ENCODE data around the gene SELENOP. TPM values are rescaled to one million over a fixed set of nuclear protein-coding genes. Genes with fewer than 3 reads are reported as not detected.

SELENOP gene, protein sequence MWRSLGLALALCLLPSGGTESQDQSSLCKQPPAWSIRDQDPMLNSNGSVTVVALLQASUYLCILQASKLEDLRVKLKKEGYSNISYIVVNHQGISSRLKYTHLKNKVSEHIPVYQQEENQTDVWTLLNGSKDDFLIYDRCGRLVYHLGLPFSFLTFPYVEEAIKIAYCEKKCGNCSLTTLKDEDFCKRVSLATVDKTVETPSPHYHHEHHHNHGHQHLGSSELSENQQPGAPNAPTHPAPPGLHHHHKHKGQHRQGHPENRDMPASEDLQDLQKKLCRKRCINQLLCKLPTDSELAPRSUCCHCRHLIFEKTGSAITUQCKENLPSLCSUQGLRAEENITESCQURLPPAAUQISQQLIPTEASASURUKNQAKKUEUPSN
- total RNA-seq (2014; rRNA removed; shearing (Covaris generic)) (1.4 and 1.5 TPM in 2 replicates), polyA plus RNA-seq (2016; fragmentation: Nextera tagmentation; extraction: Ambion mirVana) (1.2 and 1.5 TPM in 2 replicates)

DNA sequence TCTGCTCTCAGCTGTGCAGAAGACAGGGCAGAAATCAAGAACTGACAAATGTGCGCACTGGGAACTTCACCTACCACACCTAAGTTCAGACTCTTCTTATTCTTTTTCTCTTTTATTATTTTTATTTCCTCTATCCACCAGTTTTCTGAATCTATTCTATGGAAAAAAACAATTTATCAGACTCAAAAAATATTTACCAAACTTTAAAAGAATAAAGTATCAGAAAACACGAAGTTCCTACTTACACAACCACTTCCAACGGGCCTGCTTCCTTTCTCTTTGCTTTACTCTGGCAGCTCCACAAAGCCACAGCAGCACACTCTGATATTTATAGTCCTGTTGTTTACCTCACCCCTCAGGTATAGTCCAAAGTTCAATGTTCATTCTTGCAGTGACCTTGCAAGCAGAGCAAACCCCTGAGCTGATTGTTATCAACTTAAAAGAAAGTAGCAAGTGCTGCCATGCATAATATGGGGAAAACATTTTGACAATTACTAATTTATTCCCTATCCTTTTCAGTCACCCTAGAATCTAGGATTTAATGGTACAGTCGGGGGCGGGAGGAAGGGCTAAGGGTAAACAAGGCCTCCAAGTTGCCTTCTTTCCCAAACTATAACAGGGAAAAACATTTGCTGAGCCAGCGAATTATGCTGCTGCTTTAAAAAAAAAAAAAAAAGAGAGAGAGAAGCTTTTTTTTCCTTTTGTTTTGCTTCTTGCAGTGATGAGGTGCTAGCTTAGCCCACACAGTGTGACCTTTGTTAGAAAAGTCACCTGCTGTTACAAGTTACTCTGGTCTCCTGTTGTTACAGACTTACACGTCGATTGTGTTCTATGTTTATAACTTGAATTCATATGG, at the start of gene SELENOP:
TSS of gene SELENOP (minus strand) at position 302 of the 856 bp plus-strand sequence. CDS start 3,539 bp downstream, outside the sequence.
- no peak within 1 kb of the TSS for H3K9ac ChIP-seq
- H3K9me3 ChIP-seq (ENCODE audit: low read depth), result no peaks in the 10 kb centered on the region
- peaks cover 12% of the 10 kb centered on the region; the same call in 1 of the 2 replicates for H3K4me1 ChIP-seq (ENCODE audit: insufficient read depth)
- H3K4me2 ChIP-seq (ENCODE audit: unreplicated experiment), result peak within 1 kb of the TSS; percentile 29
- no peaks in the 10 kb centered on the region for H3F3A ChIP-seq (ENCODE audit: insufficient read depth)
- H3K9me2 ChIP-seq (ENCODE audit: insufficient read depth), result no peaks in the 10 kb centered on the region
- H3K27ac ChIP-seq, result no peak within 1 kb of the TSS
- H3K4me3 ChIP-seq, result no peak within 1 kb of the TSS
- H2AFZ ChIP-seq, result peak within 1 kb of the TSS; percentile 59; the same call in 1 of the 2 replicates
- DNase-seq, result peak; percentile 19
- TF ChIP-seq EZH2 (IDR thresholded peaks at IDR 0.05; ENCODE audit: insufficient read depth, poor library complexity, severe bottlenecking) (no peak), EZH2phosphoT487 (IDR thresholded peaks at IDR 0.05; ENCODE audit: insufficient read depth, low read depth) (no peak)
- H4K20me1 ChIP-seq (ENCODE audit: insufficient read depth), result no peaks in the 10 kb centered on the region
- no peaks in the 10 kb centered on the region for H3K27me3 ChIP-seq (replicated peaks; ENCODE audit: insufficient read depth)
- no peaks in the 10 kb centered on the region for H3K36me3 ChIP-seq (ENCODE audit: low read depth)
- in situ Hi-C loops (cut with MboI), result no loop called here
- no peaks in the 10 kb centered on the region for H3K79me2 ChIP-seq (ENCODE audit: insufficient read depth)
- WGBS, 2 experiments (ENCODE audit: low coverage in 1 of 2, low lambda C conversion rate in 2 of 2, missing lambda C conversion rate in 2 of 2), result 37 to 38% methylated on average over 8 of the region's 8 CpGs

DNA sequence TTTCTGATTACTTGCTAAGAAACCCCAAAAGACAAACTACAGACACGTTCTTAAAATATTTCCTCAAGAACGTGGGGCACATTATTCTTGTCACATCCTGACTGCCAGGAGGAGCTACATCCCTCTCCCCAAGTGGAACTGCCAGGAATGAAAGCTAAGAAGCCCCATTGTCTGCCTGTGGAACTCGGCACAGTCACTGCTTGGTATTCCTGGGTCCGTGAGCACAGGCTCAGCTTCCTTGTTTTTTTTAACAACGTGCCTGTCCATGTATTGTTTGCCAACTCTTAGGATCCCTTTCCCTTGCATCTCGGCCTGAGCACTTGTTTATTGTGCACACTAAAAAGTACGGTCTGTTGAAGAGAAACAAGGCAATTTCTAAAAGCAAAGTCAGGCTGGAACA, 47.0 kb upstream of the SELENOP start:
- H3F3A ChIP-seq (ENCODE audit: insufficient read depth), result no peaks in the 10 kb centered on the region
- H3K9me3 ChIP-seq (ENCODE audit: low read depth), result no peaks in the 10 kb centered on the region
- no peak overlapping the region for H3K4me2 ChIP-seq (ENCODE audit: unreplicated experiment)
- in situ Hi-C loops (cut with MboI), result no loop called here
- H3K79me2 ChIP-seq (ENCODE audit: insufficient read depth), result no peaks in the 10 kb centered on the region
- no peaks in the 10 kb centered on the region for H3K36me3 ChIP-seq (ENCODE audit: low read depth)
- no peak overlapping the region for H3K9ac ChIP-seq
- no peak for DNase-seq
- H3K27me3 ChIP-seq (replicated peaks; ENCODE audit: insufficient read depth), result no peaks in the 10 kb centered on the region
- WGBS, 2 experiments (ENCODE audit: low coverage in 1 of 2, low lambda C conversion rate in 2 of 2, missing lambda C conversion rate in 2 of 2), result 1 to 3% methylated on average over 7 of the region's 7 CpGs
- no peaks in the 10 kb centered on the region for H3K9me2 ChIP-seq (ENCODE audit: insufficient read depth)
- H3K4me1 ChIP-seq (ENCODE audit: insufficient read depth), result no peaks in the 10 kb centered on the region
- no peaks in the 10 kb centered on the region for H4K20me1 ChIP-seq (ENCODE audit: insufficient read depth)
- H3K27ac ChIP-seq, result no peak overlapping the region
- no peak overlapping the region for H3K4me3 ChIP-seq
- TF ChIP-seq EZH2phosphoT487 (IDR thresholded peaks at IDR 0.05; ENCODE audit: insufficient read depth, low read depth), result no peak
- TF ChIP-seq EZH2 (IDR thresholded peaks at IDR 0.05; ENCODE audit: insufficient read depth, poor library complexity, severe bottlenecking), result no peak
- H2AFZ ChIP-seq, result peak overlapping the region; percentile 51; the same call in 1 of the 2 replicates

DNA sequence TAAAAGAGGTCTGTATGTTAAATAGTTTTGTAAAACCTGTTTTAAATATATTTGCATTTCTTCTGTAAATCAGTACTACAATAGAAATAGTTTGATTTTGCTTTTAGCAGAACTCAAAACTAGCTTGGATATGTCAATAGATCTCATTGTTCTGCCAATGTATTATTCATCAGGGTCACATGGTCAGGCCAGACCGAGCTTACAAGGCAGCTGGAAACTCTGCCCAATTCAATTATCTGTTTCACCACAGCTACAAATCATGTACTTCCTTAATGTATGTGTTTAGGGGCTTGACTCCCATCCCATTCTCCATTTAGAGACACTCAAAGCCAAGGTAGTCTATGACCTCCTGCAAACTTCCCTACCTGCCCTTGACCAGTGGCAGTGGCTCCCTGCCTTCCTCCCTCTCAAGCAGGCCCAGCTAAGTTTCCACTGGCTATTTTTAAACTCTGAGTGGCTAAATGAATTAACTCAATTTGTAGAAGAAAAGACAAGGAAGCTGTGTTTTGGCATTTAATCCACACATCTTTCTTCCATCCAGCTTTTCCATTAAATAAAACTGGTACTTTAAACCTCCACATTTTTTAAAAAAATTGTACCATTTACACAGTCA, 46.4 kb upstream of the SELENOP start:
- H3K9ac ChIP-seq, result no peak overlapping the region
- H3K79me2 ChIP-seq (ENCODE audit: insufficient read depth), result no peaks in the 10 kb centered on the region
- no peaks in the 10 kb centered on the region for H3K9me2 ChIP-seq (ENCODE audit: insufficient read depth)
- no peak overlapping the region for H3K4me2 ChIP-seq (ENCODE audit: unreplicated experiment)
- no peaks in the 10 kb centered on the region for H4K20me1 ChIP-seq (ENCODE audit: insufficient read depth)
- in situ Hi-C loops (cut with MboI), result no loop called here
- WGBS, 2 experiments (ENCODE audit: low coverage in 1 of 2, low lambda C conversion rate in 2 of 2, missing lambda C conversion rate in 2 of 2), result 0% methylated on average over 1 of the region's 1 CpG
- no peaks in the 10 kb centered on the region for H3K4me1 ChIP-seq (ENCODE audit: insufficient read depth)
- no peak overlapping the region for H3K4me3 ChIP-seq
- H3K27me3 ChIP-seq (replicated peaks; ENCODE audit: insufficient read depth), result no peaks in the 10 kb centered on the region
- peak; percentile 21 for DNase-seq
- no peak overlapping the region; the same call in 1 of the 2 replicates for H2AFZ ChIP-seq
- no peak for TF ChIP-seq EZH2phosphoT487 (IDR thresholded peaks at IDR 0.05; ENCODE audit: insufficient read depth, low read depth)
- no peak for TF ChIP-seq EZH2 (IDR thresholded peaks at IDR 0.05; ENCODE audit: insufficient read depth, poor library complexity, severe bottlenecking)
- H3K27ac ChIP-seq, result no peak overlapping the region
- H3K9me3 ChIP-seq (ENCODE audit: low read depth), result no peaks in the 10 kb centered on the region
- no peaks in the 10 kb centered on the region for H3F3A ChIP-seq (ENCODE audit: insufficient read depth)
- H3K36me3 ChIP-seq (ENCODE audit: low read depth), result no peaks in the 10 kb centered on the region

DNA sequence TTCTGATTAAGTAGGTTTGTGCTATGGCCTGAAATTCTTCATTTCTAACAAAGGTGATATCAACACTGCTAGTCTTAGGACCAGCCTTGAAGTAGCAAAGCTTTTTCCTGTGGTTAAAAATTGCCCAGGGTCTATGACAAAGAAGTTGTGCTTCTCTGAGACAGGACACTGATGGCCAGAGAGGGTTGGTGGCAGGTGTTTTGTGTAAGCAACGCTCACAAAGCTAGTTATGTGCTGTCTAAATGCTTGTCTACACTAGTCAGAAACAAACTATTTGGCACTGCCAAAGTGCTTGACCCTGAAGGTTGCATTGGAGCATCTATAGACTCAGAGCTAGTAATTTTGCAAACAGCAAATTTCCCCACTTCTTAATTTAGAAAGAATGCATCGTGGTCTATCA, 44.1 kb upstream of the SELENOP start:
- H3K36me3 ChIP-seq (ENCODE audit: low read depth), result no peaks in the 10 kb centered on the region

More for the DNA sequence above, 44.1 kb upstream of the SELENOP start:
- no peak overlapping the region for H3K4me2 ChIP-seq (ENCODE audit: unreplicated experiment)
- TF ChIP-seq EZH2 (IDR thresholded peaks at IDR 0.05; ENCODE audit: insufficient read depth, poor library complexity, severe bottlenecking) (no peak), EZH2phosphoT487 (IDR thresholded peaks at IDR 0.05; ENCODE audit: insufficient read depth, low read depth) (no peak)
- no peak overlapping the region for H3K9ac ChIP-seq
- WGBS, 2 experiments (ENCODE audit: low coverage in 1 of 2, low lambda C conversion rate in 2 of 2, missing lambda C conversion rate in 2 of 2), result 11 to 14% methylated on average over 2 of the region's 2 CpGs
- H4K20me1 ChIP-seq (ENCODE audit: insufficient read depth), result no peaks in the 10 kb centered on the region
- no peaks in the 10 kb centered on the region for H3K27me3 ChIP-seq (replicated peaks; ENCODE audit: insufficient read depth)
- H3K79me2 ChIP-seq (ENCODE audit: insufficient read depth), result no peaks in the 10 kb centered on the region
- H3K4me1 ChIP-seq (ENCODE audit: insufficient read depth), result no peaks in the 10 kb centered on the region
- DNase-seq, result no peak
- no peaks in the 10 kb centered on the region for H3F3A ChIP-seq (ENCODE audit: insufficient read depth)
- no peak overlapping the region for H3K4me3 ChIP-seq
- in situ Hi-C loops (cut with MboI), result no loop called here
- H3K27ac ChIP-seq, result no peak overlapping the region
- H3K9me2 ChIP-seq (ENCODE audit: insufficient read depth), result no peaks in the 10 kb centered on the region
- H3K9me3 ChIP-seq (ENCODE audit: low read depth), result no peaks in the 10 kb centered on the region
- no peak overlapping the region for H2AFZ ChIP-seq

Data from GM23248 (cell line).